DMS79 treated with DMSO at 0.1 percent for 48 hours (cell line): ENCODE data around the gene SMPD3.

Source experiments
- DNase-seq: peaks from one replicate; lab custom pipeline; 2025; lab: John Stamatoyannopoulos, UW

Gene SMPD3

DNA sequence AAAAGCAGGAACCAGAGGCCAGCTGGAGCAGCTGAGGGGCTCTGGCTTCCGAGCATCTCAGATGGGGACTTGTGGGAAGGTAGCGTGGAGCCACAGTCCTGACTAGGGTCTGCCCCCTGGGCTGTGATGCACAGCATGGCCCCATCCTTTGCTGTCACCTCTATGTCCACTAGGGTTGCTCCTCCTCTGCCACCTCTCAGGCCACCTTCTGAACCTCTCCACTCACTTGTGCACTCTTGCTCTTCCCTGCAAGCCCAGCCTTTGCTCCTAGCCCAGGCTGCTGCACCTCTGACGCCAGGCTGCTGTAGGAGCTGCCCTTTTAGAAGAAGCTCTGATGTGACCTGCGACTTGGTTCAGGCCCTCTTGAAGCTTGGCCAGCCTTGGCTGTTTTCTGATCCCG lies 24.3 kb upstream of the SMPD3 start:
- DNase-seq, result no peak

DNA sequence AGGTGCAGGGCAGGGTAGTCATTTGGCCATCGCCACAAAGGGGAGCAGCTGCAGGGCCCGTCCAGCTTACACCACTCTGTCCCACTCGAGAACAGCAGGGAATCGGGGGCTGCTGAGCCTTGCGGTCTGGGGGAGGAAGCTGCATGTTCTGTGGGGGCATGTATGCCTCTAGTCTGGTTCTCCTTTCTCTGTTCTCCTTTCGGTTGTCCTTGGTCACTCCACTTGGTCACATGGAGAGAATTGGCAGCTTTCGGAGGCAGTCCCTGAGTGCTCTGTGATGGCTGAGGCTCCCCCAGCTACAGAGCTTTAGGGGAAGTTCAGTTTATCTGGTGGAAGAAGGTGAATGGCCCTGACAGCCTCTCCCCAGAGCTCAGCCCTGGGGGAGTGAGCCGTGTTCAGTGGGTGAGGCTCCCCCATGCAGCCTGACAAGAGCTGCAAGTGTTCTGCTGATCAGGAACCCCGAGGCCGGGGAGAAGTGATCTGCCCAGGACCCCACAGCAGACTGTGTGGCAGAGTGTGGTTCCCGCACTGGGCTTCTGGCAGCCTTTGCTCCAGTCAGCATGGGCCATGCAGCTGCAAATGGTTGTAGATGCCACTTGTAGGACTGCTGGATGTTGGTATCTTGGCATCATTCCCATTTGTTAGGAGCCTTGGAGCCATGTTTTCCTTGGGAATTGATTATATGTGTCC lies 22.3 kb upstream of the SMPD3 start:
- DNase-seq, result no peak

- DNase-seq, result no peak
Measured at GRCh38 chr16:68469796-68470460, 21.6 kb upstream of the SMPD3 start.

- no peak for DNase-seq
Measured at GRCh38 chr16:68468842-68469241, 20.5 kb upstream of the SMPD3 start.

GRCh38 chr16:68466174-68466573 lies 17.9 kb upstream of the SMPD3 start:
- no peak for DNase-seq

DNA sequence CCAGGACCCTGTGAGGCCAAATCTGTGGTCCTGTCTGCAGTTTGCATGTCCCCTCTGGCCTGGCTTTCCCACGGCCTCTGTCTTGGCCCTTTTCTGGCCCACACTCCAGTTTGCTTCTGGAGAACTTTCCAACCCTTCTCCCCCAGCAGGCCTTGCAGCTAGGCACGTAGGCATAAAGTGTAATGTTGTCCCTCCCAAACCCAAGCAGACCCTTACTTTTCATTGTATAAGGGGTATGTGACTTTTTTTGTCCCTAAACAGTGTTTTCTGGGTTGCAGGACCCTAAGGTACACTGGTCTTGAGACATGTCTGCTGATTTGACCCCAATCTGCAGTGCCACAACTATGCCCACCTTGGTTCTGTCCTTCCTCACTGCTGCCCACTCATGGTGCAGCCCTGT lies 15.6 kb upstream of the SMPD3 start:
- DNase-seq, result no peak

DNA sequence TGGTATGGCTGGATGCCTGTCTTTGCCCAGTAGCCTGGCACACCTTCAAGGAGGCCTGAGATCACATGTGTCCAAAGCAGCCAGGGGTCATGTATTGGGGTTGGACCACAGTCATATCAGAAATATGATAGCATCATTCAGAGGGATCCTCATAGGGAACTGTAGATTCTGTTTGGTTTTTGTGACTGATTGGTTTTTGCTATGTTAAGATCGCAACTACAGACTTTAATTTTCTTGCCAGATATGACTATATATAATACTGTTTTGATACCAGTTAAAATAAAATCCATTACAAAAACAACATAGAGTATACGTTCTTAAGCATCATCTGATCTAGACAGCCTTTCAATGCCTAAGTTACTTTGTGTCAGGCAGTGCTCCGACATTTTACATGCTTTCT lies 11.8 kb upstream of the SMPD3 start:
- DNase-seq, result no peak

GRCh38 chr16:68459457-68459856 lies 11.1 kb upstream of the SMPD3 start:
- DNase-seq, result no peak

- no peak for DNase-seq
Measured at GRCh38 chr16:68458551-68458950, 10.2 kb upstream of the SMPD3 start.

DNA sequence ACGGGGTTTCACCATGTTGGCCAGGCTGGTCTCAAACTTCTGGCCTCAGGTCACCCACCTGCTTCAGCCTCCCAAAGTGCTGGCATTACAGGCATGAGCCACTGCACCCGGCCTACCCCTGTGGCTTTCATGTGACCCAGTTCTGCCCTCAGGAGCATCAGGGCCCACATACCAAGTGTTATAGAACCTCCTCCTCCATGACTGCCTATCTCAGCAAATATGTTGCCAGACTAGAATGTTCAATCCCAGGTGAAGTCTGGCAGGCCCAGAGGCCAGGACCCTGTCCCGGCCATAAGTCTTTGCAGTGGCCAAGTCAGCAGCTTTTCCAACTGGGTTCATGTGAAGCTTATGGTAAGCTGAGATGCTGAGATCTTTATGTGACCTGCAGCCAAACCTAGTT lies 9.8 kb upstream of the SMPD3 start:
- DNase-seq, result no peak

DNA sequence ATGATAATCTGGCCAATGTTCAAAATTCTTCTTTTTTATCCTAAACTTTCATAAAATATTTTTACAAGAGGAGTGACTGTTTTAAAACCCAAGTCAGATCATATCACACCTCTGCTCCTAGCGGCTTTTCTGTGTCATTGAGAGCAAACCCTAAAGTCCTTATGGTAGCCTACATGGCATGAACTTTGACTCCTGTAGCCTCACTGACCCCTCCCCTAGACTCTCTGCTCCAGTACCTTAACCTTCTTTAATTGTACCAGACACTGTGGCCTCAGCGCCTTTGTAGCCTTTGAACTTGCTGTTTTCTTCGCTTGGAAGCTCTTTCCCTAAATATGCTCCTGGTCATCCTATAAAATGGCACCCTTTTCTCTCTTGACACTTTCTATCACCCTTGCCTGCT lies 7.3 kb upstream of the SMPD3 start:
- no peak for DNase-seq

DNA sequence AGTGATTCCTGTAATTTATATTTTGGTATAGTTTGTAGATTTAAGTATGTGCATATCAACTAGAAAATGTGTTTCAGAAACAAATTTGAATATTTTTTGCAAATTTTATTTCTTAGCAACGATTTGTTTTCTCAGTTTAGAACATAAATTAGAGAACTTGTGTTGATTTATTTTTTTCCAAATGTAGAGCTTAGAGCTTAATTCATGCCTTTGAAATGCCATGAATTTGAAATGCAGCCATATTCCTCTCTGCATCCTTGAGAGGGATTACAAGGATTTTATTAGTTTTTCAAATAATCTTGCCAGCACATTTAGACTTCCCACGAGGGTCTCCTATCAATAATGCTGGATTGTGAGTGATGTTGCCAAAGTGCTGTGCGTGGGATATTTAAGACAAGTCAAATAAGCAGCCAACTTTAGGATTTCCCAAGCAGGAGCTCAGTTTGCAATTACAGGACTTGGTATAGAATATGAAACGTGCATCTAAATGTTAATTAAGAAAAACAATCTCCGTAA lies 6.7 kb upstream of the SMPD3 start:
- no peak for DNase-seq

DNA sequence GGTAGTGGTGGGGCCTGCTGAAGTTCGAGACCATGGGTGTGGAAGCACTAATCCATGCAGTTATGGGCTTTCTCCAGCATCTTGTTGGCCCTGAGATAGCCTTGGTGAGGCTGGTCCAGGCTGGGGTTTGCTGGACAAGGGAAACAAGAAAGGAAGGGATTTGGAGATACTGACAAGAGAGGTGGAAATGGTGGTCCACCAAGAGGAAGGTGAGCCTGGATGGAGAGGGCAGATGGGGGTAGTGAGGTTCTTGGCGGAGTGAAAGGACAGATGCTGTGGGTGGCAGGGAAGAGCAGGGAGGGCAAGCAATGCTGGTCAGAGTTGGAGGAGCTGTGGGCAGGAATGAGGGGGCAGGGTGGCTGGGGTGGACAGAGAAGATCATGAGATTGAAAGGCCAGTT lies 5.5 kb upstream of the SMPD3 start:
- no peak for DNase-seq

DNA sequence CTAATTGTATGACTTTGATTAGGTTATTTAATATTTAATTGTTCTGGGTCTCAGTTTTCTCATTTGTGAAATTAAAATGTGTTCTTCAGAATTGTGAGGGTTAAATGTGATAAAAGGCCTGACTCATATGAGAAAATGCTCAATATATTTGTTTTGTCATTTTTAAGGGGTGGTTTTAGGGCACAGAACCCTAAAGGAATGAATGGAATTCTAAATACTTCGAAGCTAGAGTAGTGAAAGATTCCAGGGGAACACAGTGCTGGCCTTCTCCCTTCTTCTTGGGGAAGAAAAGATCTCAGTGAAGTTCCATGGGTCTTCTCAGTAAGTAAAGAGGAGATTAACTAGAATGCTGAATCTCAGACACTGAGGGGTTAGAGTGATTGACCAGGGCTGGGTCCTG lies 3.9 kb upstream of the SMPD3 start:
- DNase-seq, result no peak

- no peak for DNase-seq
Measured at GRCh38 chr16:68451676-68452075, 3.4 kb upstream of the SMPD3 start.

- DNase-seq, result no peak
Measured at GRCh38 chr16:68450741-68451255, 2.5 kb upstream of the SMPD3 start.

- peak; percentile 25 for DNase-seq
Measured at GRCh38 chr16:68447653-68448359, 502 bp downstream of the SMPD3 start.

GRCh38 chr16:68446681-68447652 lies 1.3 kb downstream of the SMPD3 start:
- no peak for DNase-seq

- peak; percentile 61 for DNase-seq
Measured at GRCh38 chr16:68445458-68445857, 2.9 kb downstream of the SMPD3 start.

DNA sequence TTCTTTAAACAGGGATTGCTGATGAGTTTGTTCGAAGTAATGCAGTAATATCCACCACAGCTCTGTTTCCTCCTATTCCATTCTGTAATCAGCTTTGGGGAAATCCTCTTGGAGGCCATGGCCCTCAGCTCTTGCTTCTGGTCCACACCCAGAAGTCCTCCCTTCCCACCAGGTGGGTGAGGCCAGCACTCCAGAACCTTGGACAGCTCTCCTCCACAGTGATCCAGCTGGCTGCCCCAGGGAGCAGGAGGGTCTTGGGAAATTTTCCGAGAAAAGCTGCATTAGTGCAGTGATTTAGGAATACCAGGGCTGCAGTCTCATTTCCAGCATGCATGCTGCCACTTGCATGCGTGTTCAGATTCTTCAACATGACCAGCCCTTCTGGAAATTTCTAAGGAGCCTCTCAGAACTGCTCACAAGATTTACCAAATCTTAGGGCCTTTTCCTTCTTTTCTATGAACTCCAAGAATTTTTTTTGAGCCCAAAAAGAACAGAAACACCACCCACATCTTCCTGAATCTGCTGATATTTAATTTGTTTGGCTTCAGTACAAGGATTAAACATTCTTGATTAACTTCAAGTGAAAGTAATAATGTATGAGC lies 4.2 kb downstream of the SMPD3 start:
- DNase-seq, result no peak

GRCh38 chr16:68436581-68436980 lies 11.7 kb downstream of the SMPD3 start:
- DNase-seq, result no peak
